ENCODE measurements around the gene ERBIN.
"Not testable (repeated sequence)": the region's sequence is repeated elsewhere in the genome, so short reads cannot be mapped to it uniquely, and the experiment has no call there.

Gene ERBIN

GRCh38 chr5:66039701-66040100, 113.3 kb downstream of the ERBIN start:
- TF ChIP-seq CTCF (conservative IDR thresholded peaks at IDR 0.05) (no peak), ZFX (IDR thresholded peaks at IDR 0.05) (no peak)
- no peak overlapping the region for H3K27ac ChIP-seq

GRCh38 chr5:66041627-66042026, 115.3 kb downstream of the ERBIN start:
- no peak overlapping the region for H3K27ac ChIP-seq
- TF ChIP-seq CTCF (conservative IDR thresholded peaks at IDR 0.05), result no peak

- H3K27ac ChIP-seq, result no peak overlapping the region
- no peak for TF ChIP-seq ZFX (IDR thresholded peaks at IDR 0.05)
- TF ChIP-seq CTCF (conservative IDR thresholded peaks at IDR 0.05), result no peak
Observed at GRCh38 chr5:66057239-66057638, 130.9 kb downstream of the ERBIN start.

GRCh38 chr5:66061320-66061719, 134.9 kb downstream of the ERBIN start:
- H3K27ac ChIP-seq, result not testable (repeated sequence)

GRCh38 chr5:66063061-66063460, 136.7 kb downstream of the ERBIN start:
- not testable (repeated sequence) for H3K27ac ChIP-seq

GRCh38 chr5:66066826-66067225, 140.5 kb downstream of the ERBIN start:
- no peak overlapping the region for H3K27ac ChIP-seq
- no peak for TF ChIP-seq ZFX (IDR thresholded peaks at IDR 0.05)
- TF ChIP-seq CTCF (conservative IDR thresholded peaks at IDR 0.05), result no peak

GRCh38 chr5:66072031-66072430, 145.7 kb downstream of the ERBIN start:
- TF ChIP-seq ZFX (IDR thresholded peaks at IDR 0.05) (no peak), CTCF (conservative IDR thresholded peaks at IDR 0.05) (no peak)
- H3K27ac ChIP-seq, result no peak overlapping the region

- H3K27ac ChIP-seq, result no peak overlapping the region
- TF ChIP-seq CTCF (conservative IDR thresholded peaks at IDR 0.05) (no peak), ZFX (IDR thresholded peaks at IDR 0.05) (no peak)
Observed at GRCh38 chr5:66074901-66075300, 148.5 kb downstream of the ERBIN start.

- TF ChIP-seq ZFX (IDR thresholded peaks at IDR 0.05), result no peak
- no peak for TF ChIP-seq CTCF (conservative IDR thresholded peaks at IDR 0.05)
- no peak overlapping the region for H3K27ac ChIP-seq
Observed at GRCh38 chr5:66080664-66081063, 154.3 kb downstream of the ERBIN start.
